ENCODE measurements around the gene CNIH3.

The CNIH3 gene

GRCh38 chr1:224691148-224691925 is 75.2 kb downstream of the CNIH3 start:
- no peak overlapping the region for H3K4me3 ChIP-seq (ENCODE audit: low read length)
- no peak overlapping the region for H3K9ac ChIP-seq (ENCODE audit: low read depth, low read length)
- no peaks in the 10 kb centered on the region for H3K4me1 ChIP-seq (ENCODE audit: insufficient read depth, low read length)
- no peak overlapping the region for H3K27ac ChIP-seq (ENCODE audit: low read length)
- no peaks in the 10 kb centered on the region for H3K9me3 ChIP-seq (ENCODE audit: insufficient read depth, low read depth, low read length)
- no peaks in the 10 kb centered on the region for H3K36me3 ChIP-seq (ENCODE audit: insufficient read depth, low read depth, low read length)
- no peaks in the 10 kb centered on the region for H3K27me3 ChIP-seq (ENCODE audit: insufficient read depth, low read length)

GRCh38 chr1:224694969-224695368 is 78.9 kb downstream of the CNIH3 start:
- Histone ChIP-seq H3K9me3 (ENCODE audit: insufficient read depth, low read depth, low read length) (no peaks in the 10 kb centered on the region), H3K4me3 (ENCODE audit: low read length) (no peak overlapping the region), H3K9ac (ENCODE audit: low read depth, low read length) (no peak overlapping the region), H3K36me3 (ENCODE audit: insufficient read depth, low read depth, low read length) (no peaks in the 10 kb centered on the region), H3K4me1 (ENCODE audit: insufficient read depth, low read length) (no peaks in the 10 kb centered on the region), H3K27me3 (ENCODE audit: insufficient read depth, low read length) (no peaks in the 10 kb centered on the region), H3K27ac (ENCODE audit: low read length) (no peak overlapping the region)

GRCh38 chr1:224696021-224696420 is 79.9 kb downstream of the CNIH3 start:
- H3K4me3 ChIP-seq (ENCODE audit: low read length) = no peak overlapping the region
- no peak overlapping the region for H3K9ac ChIP-seq (ENCODE audit: low read depth, low read length)
- H3K36me3 ChIP-seq (ENCODE audit: insufficient read depth, low read depth, low read length) = no peaks in the 10 kb centered on the region
- H3K27ac ChIP-seq (ENCODE audit: low read length) = no peak overlapping the region
- H3K4me1 ChIP-seq (ENCODE audit: insufficient read depth, low read length) = no peaks in the 10 kb centered on the region; the same call in 1 of the 2 replicates
- H3K9me3 ChIP-seq (ENCODE audit: insufficient read depth, low read depth, low read length) = no peaks in the 10 kb centered on the region
- H3K27me3 ChIP-seq (ENCODE audit: insufficient read depth, low read length) = no peaks in the 10 kb centered on the region

GRCh38 chr1:224696891-224697765 is 81.0 kb downstream of the CNIH3 start:
- H3K36me3 ChIP-seq (ENCODE audit: insufficient read depth, low read depth, low read length) = no peaks in the 10 kb centered on the region
- H3K9ac ChIP-seq (ENCODE audit: low read depth, low read length) = no peak overlapping the region
- no peak overlapping the region for H3K27ac ChIP-seq (ENCODE audit: low read length)
- peaks cover 4% of the 10 kb centered on the region; the same call in 1 of the 2 replicates for H3K4me1 ChIP-seq (ENCODE audit: insufficient read depth, low read length)
- no peaks in the 10 kb centered on the region for H3K27me3 ChIP-seq (ENCODE audit: insufficient read depth, low read length)
- no peaks in the 10 kb centered on the region for H3K9me3 ChIP-seq (ENCODE audit: insufficient read depth, low read depth, low read length)
- no peak overlapping the region for H3K4me3 ChIP-seq (ENCODE audit: low read length)

- Histone ChIP-seq H3K27me3 (ENCODE audit: insufficient read depth, low read length) (no peaks in the 10 kb centered on the region), H3K36me3 (ENCODE audit: insufficient read depth, low read depth, low read length) (no peaks in the 10 kb centered on the region), H3K9ac (ENCODE audit: low read depth, low read length) (no peak overlapping the region), H3K9me3 (ENCODE audit: insufficient read depth, low read depth, low read length) (no peaks in the 10 kb centered on the region), H3K27ac (ENCODE audit: low read length) (no peak overlapping the region), H3K4me3 (ENCODE audit: low read length) (no peak overlapping the region), H3K4me1 (ENCODE audit: insufficient read depth, low read length) (peaks cover 4% of the 10 kb centered on the region; the same call in 1 of the 2 replicates)
These were observed 81.9 kb downstream of the CNIH3 start for GRCh38 chr1:224698015-224698451.

- peak overlapping the region; percentile 48 for H3K27ac ChIP-seq (ENCODE audit: low read length)
- no peaks in the 10 kb centered on the region for H3K27me3 ChIP-seq (ENCODE audit: insufficient read depth, low read length)
- H3K9ac ChIP-seq (ENCODE audit: low read depth, low read length) = no peak overlapping the region
- peaks cover 13% of the 10 kb centered on the region; the same call in 1 of the 2 replicates for H3K4me1 ChIP-seq (ENCODE audit: insufficient read depth, low read length)
- H3K4me3 ChIP-seq (ENCODE audit: low read length) = no peak overlapping the region
- no peaks in the 10 kb centered on the region for H3K36me3 ChIP-seq (ENCODE audit: insufficient read depth, low read depth, low read length)
- no peaks in the 10 kb centered on the region for H3K9me3 ChIP-seq (ENCODE audit: insufficient read depth, low read depth, low read length)
These were observed 84.9 kb downstream of the CNIH3 start for GRCh38 chr1:224700918-224701531.

GRCh38 chr1:224703702-224704101 is 87.6 kb downstream of the CNIH3 start:
- H3K36me3 ChIP-seq (ENCODE audit: insufficient read depth, low read depth, low read length) = no peaks in the 10 kb centered on the region
- no peak overlapping the region for H3K4me3 ChIP-seq (ENCODE audit: low read length)
- H3K9ac ChIP-seq (ENCODE audit: low read depth, low read length) = no peak overlapping the region
- H3K4me1 ChIP-seq (ENCODE audit: insufficient read depth, low read length) = peaks cover 13% of the 10 kb centered on the region; the same call in 1 of the 2 replicates
- no peak overlapping the region for H3K27ac ChIP-seq (ENCODE audit: low read length)
- H3K9me3 ChIP-seq (ENCODE audit: insufficient read depth, low read depth, low read length) = no peaks in the 10 kb centered on the region
- H3K27me3 ChIP-seq (ENCODE audit: insufficient read depth, low read length) = no peaks in the 10 kb centered on the region

GRCh38 chr1:224704107-224704735 is 88.1 kb downstream of the CNIH3 start:
- Histone ChIP-seq H3K4me1 (ENCODE audit: insufficient read depth, low read length) (peaks cover 13% of the 10 kb centered on the region; the same call in 1 of the 2 replicates), H3K27ac (ENCODE audit: low read length) (no peak overlapping the region), H3K36me3 (ENCODE audit: insufficient read depth, low read depth, low read length) (no peaks in the 10 kb centered on the region)

GRCh38 chr1:224705578-224705977 is 89.5 kb downstream of the CNIH3 start:
- Histone ChIP-seq H3K9me3 (ENCODE audit: insufficient read depth, low read depth, low read length) (no peaks in the 10 kb centered on the region), H3K4me3 (ENCODE audit: low read length) (no peak overlapping the region), H3K27me3 (ENCODE audit: insufficient read depth, low read length) (no peaks in the 10 kb centered on the region), H3K27ac (ENCODE audit: low read length) (no peak overlapping the region), H3K36me3 (ENCODE audit: insufficient read depth, low read depth, low read length) (no peaks in the 10 kb centered on the region), H3K4me1 (ENCODE audit: insufficient read depth, low read length) (peaks cover 13% of the 10 kb centered on the region; the same call in 1 of the 2 replicates), H3K9ac (ENCODE audit: low read depth, low read length) (no peak overlapping the region)

More at GRCh38 chr1:224704107-224704735, 88.1 kb downstream of the CNIH3 start:
- Histone ChIP-seq H3K9me3 (ENCODE audit: insufficient read depth, low read depth, low read length) (no peaks in the 10 kb centered on the region), H3K9ac (ENCODE audit: low read depth, low read length) (no peak overlapping the region), H3K4me3 (ENCODE audit: low read length) (no peak overlapping the region), H3K27me3 (ENCODE audit: insufficient read depth, low read length) (no peaks in the 10 kb centered on the region)

- H3K27ac ChIP-seq (ENCODE audit: low read length) = no peak overlapping the region
- H3K4me1 ChIP-seq (ENCODE audit: insufficient read depth, low read length) = peaks cover 10% of the 10 kb centered on the region; the same call in 1 of the 2 replicates
- no peak overlapping the region for H3K4me3 ChIP-seq (ENCODE audit: low read length)
- no peak overlapping the region for H3K9ac ChIP-seq (ENCODE audit: low read depth, low read length)
- no peaks in the 10 kb centered on the region for H3K27me3 ChIP-seq (ENCODE audit: insufficient read depth, low read length)
- H3K9me3 ChIP-seq (ENCODE audit: insufficient read depth, low read depth, low read length) = no peaks in the 10 kb centered on the region
- H3K36me3 ChIP-seq (ENCODE audit: insufficient read depth, low read depth, low read length) = no peaks in the 10 kb centered on the region
These were observed 92.0 kb downstream of the CNIH3 start for GRCh38 chr1:224707843-224708725.

Measured in iPS-20b (cell line).